PC-9 (cell line): Measurements from ENCODE around the gene VPS13A. TPM values are rescaled to one million over a fixed set of nuclear protein-coding genes. Genes with fewer than 3 reads are reported as not detected.

ENCODE experiments used
- BruUV-seq: library from RNA; stranded (reverse); fragments of 400-500 nt; replicated peaks from 2 replicates; lab custom pipeline; 2021; lab: Mats Ljungman, UMichigan
- CTCF ChIA-PET: fragments of 300-600 bp; sonication (Branson Sonifier 250); formaldehyde crosslinking; loops from one replicate; lab custom pipeline; 2022; ENCODE audit warnings: antibody characterized with exemption; lab: Charles Lee
- POLR2A ChIA-PET: fragments of 300-600 bp; sonication (Branson Sonifier 250); formaldehyde crosslinking; loops from one replicate; lab custom pipeline; 2022; ENCODE audit warnings: antibody characterized with exemption; ENCODE audit not compliant: unreplicated experiment; lab: Charles Lee
- DNase-seq, 2 experiments: peaks; one replicate each; pipeline versions ENCODE4 v3.0.0 to v3.0.0-alpha.2; 2015 to 2022; ENCODE audit warnings: mixed read lengths in 1 of 2
- H2AFZ ChIP-seq: fragments of 200-600 bp; sonication (generic); 2 replicates; pipeline ENCODE4 v1.8.1; 2017; ENCODE audit warnings: antibody characterized with exemption
- H3F3A ChIP-seq: fragments of 200-600 bp; sonication (generic); 2 replicates; pipeline ENCODE4 v1.8.1; 2017; ENCODE audit warnings: antibody characterized with exemption, mild to moderate bottlenecking, low read depth; ENCODE audit not compliant: insufficient read depth
- H3K27ac ChIP-seq: fragments of 200-600 bp; sonication (generic); 2 replicates; pipeline ENCODE4 v1.6.1; 2016; ENCODE audit warnings: mixed run types
- H3K27me3 ChIP-seq: fragments of 200-600 bp; sonication (generic); 2 replicates; pipeline ENCODE4 v1.6.1; 2016; ENCODE audit warnings: low read depth, mixed run types; ENCODE audit not compliant: insufficient read depth
- H3K36me3 ChIP-seq: fragments of 200-600 bp; sonication (generic); 2 replicates; pipeline ENCODE4 v1.6.1; 2016; ENCODE audit warnings: low read depth, mixed run types
- H3K4me1 ChIP-seq: fragments of 200-600 bp; sonication (generic); replicated peaks from 2 replicates; pipeline ENCODE4 v1.6.1; 2016; ENCODE audit warnings: mixed run types; ENCODE audit not compliant: insufficient read depth
- H3K4me2 ChIP-seq: fragments of 200-600 bp; sonication (generic); 2 replicates; pipeline ENCODE4 v1.6.1; 2017; ENCODE audit warnings: mixed run types
- H3K4me3 ChIP-seq: fragments of 200-600 bp; sonication (generic); 2 replicates; pipeline ENCODE4 v1.6.1; 2016; ENCODE audit warnings: mixed run types
- H3K79me2 ChIP-seq: fragments of 200-600 bp; sonication (generic); 2 replicates; pipeline ENCODE4 v1.6.1; 2017; ENCODE audit warnings: low read depth, mixed run types
- H3K9me2 ChIP-seq: fragments of 200-600 bp; sonication (generic); 2 replicates; pipeline ENCODE4 v1.8.1; 2017; ENCODE audit warnings: mild to moderate bottlenecking; ENCODE audit not compliant: insufficient read depth
- H3K9me3 ChIP-seq: fragments of 200-600 bp; sonication (generic); 2 replicates; pipeline ENCODE4 v1.8.1; 2016; ENCODE audit warnings: low read depth; ENCODE audit not compliant: insufficient read depth
- H4K20me1 ChIP-seq: fragments of 200-600 bp; sonication (generic); 2 replicates; pipeline ENCODE4 v1.8.1; 2017; ENCODE audit not compliant: insufficient read depth
- CTCF ChIP-seq: fragments of 200-600 bp; sonication (generic); conservative IDR thresholded peaks from 2 replicates; pipeline ENCODE4 v1.6.1; 2017; ENCODE audit warnings: mixed run types, antibody characterized with exemption, mild to moderate bottlenecking, moderate library complexity
- EZH2 ChIP-seq: fragments of 200-600 bp; sonication (generic); IDR thresholded peaks from 2 replicates; pipeline ENCODE4 v1.8.0; 2017; ENCODE audit warnings: antibody characterized with exemption, low read depth
- intact Hi-C: fragments of 100-400 bp; cut with micrococcal nuclease; formaldehyde crosslinking; loops from one replicate; pipeline ENCODE4 v1.10.0; 2022; ENCODE audit not compliant: unreplicated experiment
- total RNA-seq: library from RNA; stranded (reverse); gene quantifications from 2 replicates; pipeline ENCODE4 v1.2.3, GENCODE V29; 2021

VPS13A gene
- total RNA-seq, 1 experiment from 2014 or later: 53.9 TPM

- CTCF ChIA-PET: no interaction called here
- intact Hi-C loops: no loop called here
- Histone ChIP-seq H3K9me3 (no peaks in the 10 kb centered on the region), H3F3A (no peaks in the 10 kb centered on the region), H3K27me3 (no peaks in the 10 kb centered on the region), H3K9me2 (no peaks in the 10 kb centered on the region), H3K4me3 (no peak overlapping the region), H2AFZ (no peak overlapping the region), H3K79me2 (no peaks in the 10 kb centered on the region), H4K20me1 (no peaks in the 10 kb centered on the region), H3K36me3 (no peaks in the 10 kb centered on the region), H3K4me1 (no peaks in the 10 kb centered on the region), H3K4me2 (no peak overlapping the region), H3K27ac (no peak overlapping the region)
- TF ChIP-seq CTCF: no peak
- no peak for TF ChIP-seq EZH2
- no peak for DNase-seq
- POLR2A ChIA-PET: interaction anchor here (0.6 kb wide), 1 partner anchor 22 kb away, joined by 3 read pairs; no protein-coding TSS in a partner anchor
- no TSS peak for BruUV-seq
Observed at GRCh38 chr9:77328102-77328501, 150.8 kb downstream of the VPS13A start.

- Histone ChIP-seq H3K4me3 (no peak overlapping the region), H3K79me2 (no peaks in the 10 kb centered on the region), H3K9me2 (no peaks in the 10 kb centered on the region), H3F3A (no peaks in the 10 kb centered on the region), H3K4me1 (no peaks in the 10 kb centered on the region), H2AFZ (no peak overlapping the region), H4K20me1 (no peaks in the 10 kb centered on the region), H3K4me2 (no peak overlapping the region), H3K27me3 (no peaks in the 10 kb centered on the region), H3K27ac (no peak overlapping the region), H3K36me3 (peaks cover 14% of the 10 kb centered on the region), H3K9me3 (no peaks in the 10 kb centered on the region)
- TF ChIP-seq EZH2 (no peak), CTCF (no peak)
- intact Hi-C loops: no loop called here
- DNase-seq: no peak
- ChIA-PET POLR2A (interaction anchor here (0.6 kb wide), 1 partner anchor 16 kb away, joined by 4 read pairs; no protein-coding TSS in a partner anchor), CTCF (no interaction called here)
- no TSS peak for BruUV-seq
Observed at GRCh38 chr9:77370064-77370463, 192.7 kb downstream of the VPS13A start.

GRCh38 chr9:77374266-77374665, 196.9 kb downstream of the VPS13A start:
- no peaks in the 10 kb centered on the region for H3K4me1 ChIP-seq
- no peak for TF ChIP-seq EZH2
- no peak for TF ChIP-seq CTCF
- no peak for DNase-seq
- no peak overlapping the region for H2AFZ ChIP-seq
- H4K20me1 ChIP-seq: no peaks in the 10 kb centered on the region
- H3K4me2 ChIP-seq: no peak overlapping the region
- H3K27ac ChIP-seq: no peak overlapping the region
- H3K27me3 ChIP-seq: no peaks in the 10 kb centered on the region
- peaks cover 11% of the 10 kb centered on the region for H3K36me3 ChIP-seq
- H3K9me3 ChIP-seq: no peaks in the 10 kb centered on the region
- intact Hi-C loops: no loop called here
- H3F3A ChIP-seq: no peaks in the 10 kb centered on the region
- POLR2A ChIA-PET: no interaction called here
- no TSS peak for BruUV-seq
- no peak overlapping the region for H3K4me3 ChIP-seq
- CTCF ChIA-PET: no interaction called here
- H3K79me2 ChIP-seq: no peaks in the 10 kb centered on the region
- no peaks in the 10 kb centered on the region for H3K9me2 ChIP-seq
